ENCODE measurements around the gene BICRAL. TPM values are rescaled to one million over a fixed set of nuclear protein-coding genes. Genes with fewer than 3 reads are reported as not detected.
A peak's percentile ranks its signal among the peaks of the same experiment; 100 is the strongest.

The BICRAL gene
- total and polyA plus RNA-seq, 9 of the 15 experiments (the other 6 are each of a cell fraction or from before 2014, with no cell fraction given), result 1.2 to 11.9 (median 5.6) TPM

GRCh38 chr6:42879372-42880239, 97.8 kb downstream of the BICRAL start, which contains the start of gene RPL7L1 (continued):
- TF ChIP-seq MLLT1 (IDR thresholded peaks at IDR 0.05) (peak; percentile 81 to 92), ATF2 (CRISPR knock-in tag; IDR thresholded peaks at IDR 0.05) (no peak), ETS2 (tag; IDR thresholded peaks at IDR 0.05; ENCODE audit: borderline replicate concordance, poor library complexity, severe bottlenecking) (no peak), ZNF212 (CRISPR knock-in tag; IDR thresholded peaks at IDR 0.05) (no peak; the same call in 1 of the 2 replicates), MBD2 (IDR thresholded peaks at IDR 0.05; ENCODE audit: borderline replicate concordance, low read depth) (no peak; the same call in none of the 2 replicates), GMEB1 (CRISPR knock-in tag; IDR thresholded peaks at IDR 0.05) (peak; percentile 86), NCOR1 (IDR thresholded peaks at IDR 0.05) (peak; percentile 21; the same call in 1 of the 2 replicates), NONO (IDR thresholded peaks at IDR 0.05; ENCODE audit: low read depth in 2 of 2, low read length in 1 of 2) (0 out of 4 replicates have a peak, but pooled peaks have one; percentile 28 to 32), ZBTB26 (CRISPR knock-in tag; IDR thresholded peaks at IDR 0.05) (no peak; the same call in 1 of the 2 replicates), CBX3 (IDR thresholded peaks at IDR 0.05; ENCODE audit: borderline replicate concordance in 1 of 2, low read length in 2 of 2) (0 out of 3 replicates have a peak, but pooled peaks of 1 of the 2 experiments have one; percentile 46), ZNF282 (CRISPR knock-in tag; IDR thresholded peaks at IDR 0.05) (no peak), ZBTB34 (CRISPR knock-in tag; IDR thresholded peaks at IDR 0.05) (no peak), NR0B1 (IDR thresholded peaks at IDR 0.05; ENCODE audit: partially characterized antibody) (no peak), RAD21 (CRISPR knock-in tag; conservative IDR thresholded peaks at IDR 0.05 in 1 of 2, IDR thresholded peaks at IDR 0.05 in 1 of 2) (0 out of 4 replicates have a peak, but pooled peaks of 1 of the 2 experiments have one; percentile 4)

Data from K562 (cell line).